ENCODE measurements around the gene FITM2. TPM values are rescaled to one million over a fixed set of nuclear protein-coding genes. Genes with fewer than 3 reads are reported as not detected.

The FITM2 gene
- total RNA-seq, 1 experiment from 2014 or later: 7.2 TPM

GRCh38 chr20:44336725-44337380 lies 25.9 kb upstream of the FITM2 start, which contains the start of gene R3HDML:
Gene R3HDML, plus strand, starts transcription at chr20:44337043. Its CDS starts 115 bp downstream, at chr20:44337158.
- CTCF ChIA-PET: no interaction called here
- H3K4me1 Mint-ChIP-seq (ENCODE audit: insufficient read depth, unreplicated experiment): no peaks in the 10 kb centered on the region
- TF ChIP-seq, protein P1, sequence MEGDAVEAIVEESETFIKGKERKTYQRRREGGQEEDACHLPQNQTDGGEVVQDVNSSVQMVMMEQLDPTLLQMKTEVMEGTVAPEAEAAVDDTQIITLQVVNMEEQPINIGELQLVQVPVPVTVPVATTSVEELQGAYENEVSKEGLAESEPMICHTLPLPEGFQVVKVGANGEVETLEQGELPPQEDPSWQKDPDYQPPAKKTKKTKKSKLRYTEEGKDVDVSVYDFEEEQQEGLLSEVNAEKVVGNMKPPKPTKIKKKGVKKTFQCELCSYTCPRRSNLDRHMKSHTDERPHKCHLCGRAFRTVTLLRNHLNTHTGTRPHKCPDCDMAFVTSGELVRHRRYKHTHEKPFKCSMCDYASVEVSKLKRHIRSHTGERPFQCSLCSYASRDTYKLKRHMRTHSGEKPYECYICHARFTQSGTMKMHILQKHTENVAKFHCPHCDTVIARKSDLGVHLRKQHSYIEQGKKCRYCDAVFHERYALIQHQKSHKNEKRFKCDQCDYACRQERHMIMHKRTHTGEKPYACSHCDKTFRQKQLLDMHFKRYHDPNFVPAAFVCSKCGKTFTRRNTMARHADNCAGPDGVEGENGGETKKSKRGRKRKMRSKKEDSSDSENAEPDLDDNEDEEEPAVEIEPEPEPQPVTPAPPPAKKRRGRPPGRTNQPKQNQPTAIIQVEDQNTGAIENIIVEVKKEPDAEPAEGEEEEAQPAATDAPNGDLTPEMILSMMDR (IDR thresholded peaks at IDR 0.05; ENCODE audit: unreplicated experiment): no peak
- no TSS peak for BruUV-seq (replicated peaks)
- DNase-seq (ENCODE audit: unreplicated experiment): no peak
- no peaks in the 10 kb centered on the region for H3K36me3 Mint-ChIP-seq (ENCODE audit: insufficient read depth, unreplicated experiment)
- POLR2A ChIA-PET: no interaction called here
- intact Hi-C loops (cut with micrococcal nuclease): no loop called here
- H3K9me3 Mint-ChIP-seq (ENCODE audit: unreplicated experiment): no peaks in the 10 kb centered on the region
- H3K27ac Mint-ChIP-seq (ENCODE audit: low read depth, unreplicated experiment): no peak within 1 kb of the TSS
- H3K27me3 Mint-ChIP-seq (ENCODE audit: insufficient read depth, unreplicated experiment): peaks cover 11% of the 10 kb centered on the region
- H3K4me3 Mint-ChIP-seq (ENCODE audit: unreplicated experiment): no peak within 1 kb of the TSS

DNA sequence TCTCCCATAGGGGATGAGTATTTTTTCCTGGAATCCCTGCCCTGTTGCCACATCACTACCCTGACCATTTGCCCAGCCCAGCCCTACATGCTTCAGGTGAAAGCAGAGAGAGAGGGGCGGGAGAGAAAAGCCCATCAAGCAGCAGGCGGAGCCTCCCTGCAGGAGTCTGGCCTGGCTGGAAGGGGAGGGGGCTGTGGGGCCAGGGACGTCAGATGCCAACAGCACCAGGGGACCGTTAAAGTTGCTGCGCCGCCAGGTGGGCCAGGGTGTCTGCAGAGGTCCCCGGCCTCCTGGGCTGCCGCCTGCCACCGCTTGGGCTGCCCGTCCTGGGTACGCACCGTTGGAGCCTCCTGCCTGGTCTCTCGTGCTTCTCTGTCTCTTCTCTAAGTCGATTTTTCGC lies 25.1 kb upstream of the FITM2 start:
- Mint-ChIP-seq H3K27ac (ENCODE audit: low read depth, unreplicated experiment) (no peak overlapping the region), H3K27me3 (ENCODE audit: insufficient read depth, unreplicated experiment) (peaks cover 11% of the 10 kb centered on the region), H3K4me1 (ENCODE audit: insufficient read depth, unreplicated experiment) (no peaks in the 10 kb centered on the region), H3K9me3 (ENCODE audit: unreplicated experiment) (no peaks in the 10 kb centered on the region), H3K36me3 (ENCODE audit: insufficient read depth, unreplicated experiment) (no peaks in the 10 kb centered on the region), H3K4me3 (ENCODE audit: unreplicated experiment) (no peak overlapping the region)
- intact Hi-C loops (cut with micrococcal nuclease): no loop called here
- TF ChIP-seq, protein P1 (IDR thresholded peaks at IDR 0.05; ENCODE audit: unreplicated experiment): no peak
- no peak for DNase-seq (ENCODE audit: unreplicated experiment)
- no TSS peak for BruUV-seq (replicated peaks)
- CTCF ChIA-PET: interaction anchor here (0.6 kb wide), 1 partner anchor 48 kb away, joined by 3 read pairs; no protein-coding TSS in a partner anchor
- POLR2A ChIA-PET: no interaction called here

- CTCF ChIA-PET: interaction anchor here (0.6 kb wide), 1 partner anchor 48 kb away, joined by 3 read pairs; no protein-coding TSS in a partner anchor
- Mint-ChIP-seq H3K4me3 (ENCODE audit: unreplicated experiment) (no peak overlapping the region), H3K36me3 (ENCODE audit: insufficient read depth, unreplicated experiment) (no peaks in the 10 kb centered on the region), H3K27me3 (ENCODE audit: insufficient read depth, unreplicated experiment) (peaks cover 11% of the 10 kb centered on the region), H3K4me1 (ENCODE audit: insufficient read depth, unreplicated experiment) (no peaks in the 10 kb centered on the region), H3K27ac (ENCODE audit: low read depth, unreplicated experiment) (no peak overlapping the region), H3K9me3 (ENCODE audit: unreplicated experiment) (no peaks in the 10 kb centered on the region)
- TF ChIP-seq, protein P1 (IDR thresholded peaks at IDR 0.05; ENCODE audit: unreplicated experiment): no peak
- intact Hi-C loops (cut with micrococcal nuclease): no loop called here
- POLR2A ChIA-PET: no interaction called here
- no peak for DNase-seq (ENCODE audit: unreplicated experiment)
- no TSS peak for BruUV-seq (replicated peaks)
These were observed 24.7 kb upstream of the FITM2 start for GRCh38 chr20:44335675-44336074.

GRCh38 chr20:44334709-44335108 lies 23.7 kb upstream of the FITM2 start:
- ChIA-PET CTCF (no interaction called here), POLR2A (interaction anchor here (1.0 kb wide), 1 partner anchor 13 kb away, joined by 3 read pairs; no protein-coding TSS in a partner anchor)
- Mint-ChIP-seq H3K27ac (ENCODE audit: low read depth, unreplicated experiment) (no peak overlapping the region), H3K4me3 (ENCODE audit: unreplicated experiment) (no peak overlapping the region), H3K4me1 (ENCODE audit: insufficient read depth, unreplicated experiment) (no peaks in the 10 kb centered on the region), H3K9me3 (ENCODE audit: unreplicated experiment) (no peaks in the 10 kb centered on the region), H3K36me3 (ENCODE audit: insufficient read depth, unreplicated experiment) (no peaks in the 10 kb centered on the region), H3K27me3 (ENCODE audit: insufficient read depth, unreplicated experiment) (peaks cover 11% of the 10 kb centered on the region)
- intact Hi-C loops (cut with micrococcal nuclease): no loop called here
- DNase-seq (ENCODE audit: unreplicated experiment): no peak
- BruUV-seq (replicated peaks): no TSS peak
- TF ChIP-seq, protein P1 (IDR thresholded peaks at IDR 0.05; ENCODE audit: unreplicated experiment): no peak
